Adrenal gland (tissue), 12 donors: ENCODE results near the gene KLF15. TPM values are rescaled to one million over a fixed set of nuclear protein-coding genes. Genes with fewer than 3 reads are reported as not detected.

Experiments used
- DNase-seq, 7 donors: peaks; one replicate each; pipeline ENCODE4 v3.0.0-alpha.2; 2019 to 2020
- H3K27ac ChIP-seq, 5 donors: fragments of 200-600 bp; sonication (generic) in 4 of 5; 1 replicate in 3 of 5; 2 replicates in 2 of 5; pipeline versions ENCODE4 v1.5.1 to v1.8.0; 2016 to 2020; ENCODE audit warnings: mild to moderate bottlenecking in 1 of 5
- H3K27me3 ChIP-seq: fragments of 200-600 bp; 2 replicates; pipeline ENCODE4 v1.8.0; 2021
- H3K36me3 ChIP-seq, 2 donors: fragments of 200-600 bp; replicated peaks in 1 of 2; 1 replicate in 1 of 2; 2 replicates in 1 of 2; pipeline versions ENCODE4 v1.5.1 to v1.8.0; 2018 to 2022
- H3K4me1 ChIP-seq, 2 donors: fragments of 200-600 bp; replicated peaks in 1 of 2; 1 replicate in 1 of 2; 2 replicates in 1 of 2; pipeline versions ENCODE4 v1.5.1 to v1.8.0; 2018 to 2021
- H3K4me3 ChIP-seq, 4 donors: fragments of 200-600 bp; sonication (generic) in 3 of 4; one replicate each; pipeline ENCODE4 v1.5.1; 2016 to 2018
- H3K9me3 ChIP-seq, 3 donors: fragments of 200-600 bp; sonication (generic) in 1 of 3; replicated peaks in 1 of 3; 1 replicate in 2 of 3; 2 replicates in 1 of 3; pipeline versions ENCODE4 v1.5.1 to v1.8.0; 2016 to 2021
- CTCF ChIP-seq, 6 experiments: fragments of 450-650 bp in 4 of 6; fragments of 200-600 bp in 2 of 6; sonication (generic) in 1 of 6; IDR thresholded peaks; 1 replicate in 5 of 6; 2 replicates in 1 of 6; pipeline versions ENCODE4 v1.5.1 to v1.8.0; 2016 to 2021; ENCODE audit warnings: antibody characterized with exemption in 6 of 6, mild to moderate bottlenecking in 2 of 6, moderate library complexity in 1 of 6
- POLR2A ChIP-seq, 2 donors: fragments of 450-650 bp; IDR thresholded peaks; one replicate each; pipeline ENCODE4 v1.6.1; 2017; ENCODE audit warnings: antibody characterized with exemption in 2 of 2, mild to moderate bottlenecking in 2 of 2, moderate library complexity in 1 of 2
- WGBS, 4 donors: extraction: QIAGEN DNeasy Blood & Tissue Kit in 2 of 4; methylation state at CpG; one replicate each; pipeline versions ENCODE4 v1.1.5 to v1.1.7; 2013 to 2017; 5-methylcytosine and 5-hydroxymethylcytosine counted together
- intact Hi-C, 2 donors: fragments of 100-400 bp; cut with DNase I; formaldehyde crosslinking; loops; one replicate each; pipeline versions ENCODE4 v1.14.1 to v1.15.0; 2022 to 2023
- polyA plus RNA-seq, 3 donors: library from polyadenylated mRNA; stranded (reverse); fragments of 200-250 nt in 2 of 3; fragments of 350-450 nt in 1 of 3; fragmentation: Illumina TruSeq in 1 of 3; extraction: RNeasy Lipid Tissue Mini Kit (QIAGEN cat#74804) in 1 of 3; gene quantifications; one replicate each; pipeline ENCODE4 v1.2.3, GENCODE V29; 2013 to 2014
- total RNA-seq, 9 donors: library from RNA; depleted of rRNA in 4 of 9; stranded (reverse); fragments of >200 nt in 4 of 9; fragments of 120-200 nt in 1 of 9; fragmentation: NEBNext Ultra II Directional in 1 of 9; extraction: Animal tissue kit (Norgen Biotek cat#: 25700) in 1 of 9; gene quantifications; one replicate each; pipeline versions ENCODE4 v1.1.0 to v1.2.4, GENCODE V29; 2013 to 2023
- donor health status: healthy with polysubstance abuse.
- donor health status: Bipolar disorder and iron deficiency.
- donor health status: DM: yes; HTN: yes; CAD: no.
- donor health status: DM: no; HTN: no; CAD: no.
- donor health status: DM: no; HTN: no; CAD: no.
- donor health status: DM: yes; HTN: yes; CAD: no.

The KLF15 gene
- total and polyA plus RNA-seq, 12 donors = 2.0 to 22.4 (median 11.8) TPM

- intact Hi-C loops = loop anchor here (5.0 kb wide), 2 partner anchors 133 to 263 kb away; no protein-coding TSS in a partner anchor
- no peak overlapping the region for H3K27ac ChIP-seq
Measured at GRCh38 chr3:126394977-126395321, 37.7 kb upstream of the KLF15 start.

GRCh38 chr3:126394179-126394976 lies 37.2 kb upstream of the KLF15 start, which contains the start of gene CFAP100:
Gene CFAP100, plus strand, starts transcription at chr3:126394909. Its CDS starts 1,092 bp downstream, at chr3:126396001.
- no peak for TF ChIP-seq POLR2A (IDR thresholded peaks at IDR 0.05)
- TF ChIP-seq CTCF (IDR thresholded peaks at IDR 0.05) = no peak
- peaks cover 7% of the 10 kb centered on the region for H3K27me3 ChIP-seq
- peak in 6 of 7 donors; percentile 38 to 74 (median 46) for DNase-seq
- H3K9me3 ChIP-seq = no peaks in the 10 kb centered on the region
- intact Hi-C loops = loop anchor here (5.0 kb wide), 2 partner anchors 132 to 262 kb away; no protein-coding TSS in a partner anchor
- H3K36me3 ChIP-seq = no peaks in the 10 kb centered on the region
- no peak within 1 kb of the TSS for H3K4me3 ChIP-seq
- peaks cover 0 to 4% of the 10 kb centered on the region in 2 donors for H3K4me1 ChIP-seq
- 34 to 78% (median 50%) methylated on average over 19 to 43 of the region's 43 CpGs for WGBS, 4 donors
- no peak within 1 kb of the TSS for H3K27ac ChIP-seq

More at GRCh38 chr3:126394977-126395321, 37.7 kb upstream of the KLF15 start:
- H3K4me1 ChIP-seq = peaks cover 0 to 4% of the 10 kb centered on the region in 2 donors
- no peak overlapping the region for H3K4me3 ChIP-seq
- no peak for DNase-seq
- H3K36me3 ChIP-seq = no peaks in the 10 kb centered on the region
- H3K9me3 ChIP-seq = no peaks in the 10 kb centered on the region
- WGBS, 4 donors = 15 to 57% (median 16%) methylated on average over 1 to 30 of the region's 30 CpGs
- H3K27me3 ChIP-seq = peaks cover 7% of the 10 kb centered on the region
- TF ChIP-seq CTCF (IDR thresholded peaks at IDR 0.05) (no peak), POLR2A (IDR thresholded peaks at IDR 0.05) (no peak)

- Histone ChIP-seq H3K9me3 (no peaks in the 10 kb centered on the region), H3K36me3 (no peaks in the 10 kb centered on the region), H3K4me1 (peaks cover 4 to 9% of the 10 kb centered on the region in 2 donors), H3K27me3 (peaks cover 7% of the 10 kb centered on the region), H3K27ac (no peak overlapping the region), H3K4me3 (no peak overlapping the region)
- intact Hi-C loops = loop anchor here (5.0 kb wide), 2 partner anchors 131 to 261 kb away; no protein-coding TSS in a partner anchor
- 72 to 89% (median 80%) methylated on average over 4 of the region's 4 CpGs for WGBS, 4 donors
- DNase-seq = no peak
- no peak for TF ChIP-seq POLR2A (IDR thresholded peaks at IDR 0.05)
- no peak for TF ChIP-seq CTCF (IDR thresholded peaks at IDR 0.05)
Measured at GRCh38 chr3:126393563-126393962, 36.4 kb upstream of the KLF15 start.

GRCh38 chr3:126392246-126392645 lies 35.0 kb upstream of the KLF15 start:
- WGBS, 4 donors = 79 to 89% (median 84%) methylated on average over 12 of the region's 12 CpGs
- H3K9me3 ChIP-seq = no peaks in the 10 kb centered on the region
- H3K4me3 ChIP-seq = no peak overlapping the region
- no peak for DNase-seq
- intact Hi-C loops = loop anchor here (5.0 kb wide), 2 partner anchors 130 to 260 kb away; no protein-coding TSS in a partner anchor
- H3K4me1 ChIP-seq = peaks cover 4 to 9% of the 10 kb centered on the region in 2 donors
- no peak overlapping the region for H3K27ac ChIP-seq
- TF ChIP-seq CTCF (IDR thresholded peaks at IDR 0.05) (no peak), POLR2A (IDR thresholded peaks at IDR 0.05) (no peak)
- no peaks in the 10 kb centered on the region for H3K36me3 ChIP-seq
- peaks cover 7% of the 10 kb centered on the region for H3K27me3 ChIP-seq
